D721Med (cell line): ENCODE results near the gene CCDC187.

Experiments used
- DNase-seq: peaks from one replicate; pipeline ENCODE4 v3.0.0; 2011; ENCODE audit warnings: low spot score; ENCODE audit not compliant: insufficient read length
- FAIRE-seq: peaks from 2 replicates; lab custom pipeline; 2011; peaks lifted over from hg19 to GRCh38; lab: Jason Lieb, UNC
- CTCF ChIP-seq: IDR thresholded peaks from 2 replicates; pipeline ENCODE4 v1.5.1; 2012; ENCODE audit warnings: mild to moderate bottlenecking, control low read depth; ENCODE audit not compliant: insufficient read depth; ENCODE audit errors: missing control alignments

CCDC187 gene

GRCh38 chr9:136264441-136265405 is 39.2 kb downstream of the CCDC187 start:
- DNase-seq (no peak), FAIRE-seq (no peak)
- no peak for TF ChIP-seq CTCF

DNA sequence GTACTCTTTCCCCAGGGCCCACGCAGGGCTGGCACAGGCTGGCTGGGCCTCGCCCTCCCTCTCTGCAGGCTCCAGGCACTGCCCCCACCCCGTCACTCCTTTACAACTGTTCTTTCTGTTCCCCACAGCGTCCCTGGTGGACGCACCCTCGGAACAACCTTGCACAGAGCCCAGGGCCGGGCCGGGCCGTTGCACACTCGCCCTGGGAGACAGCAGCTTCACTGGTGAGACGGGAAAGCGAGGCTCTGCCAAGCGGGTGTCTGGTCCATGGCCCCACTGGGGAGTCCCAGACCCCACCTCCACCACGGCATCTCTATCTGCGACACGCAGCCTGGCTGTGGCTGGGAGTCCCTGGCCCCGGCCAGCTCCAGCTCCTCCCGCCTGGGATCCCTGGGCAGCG is 39.9 kb downstream of the CCDC187 start:
- TF ChIP-seq CTCF, result no peak
- FAIRE-seq (no peak), DNase-seq (no peak)

GRCh38 chr9:136262671-136263178 is 41.2 kb downstream of the CCDC187 start:
- DNase-seq (no peak), FAIRE-seq (no peak)
- no peak for TF ChIP-seq CTCF

GRCh38 chr9:136261686-136262430 is 42.0 kb downstream of the CCDC187 start:
- no peak for FAIRE-seq
- DNase-seq, result no peak
- TF ChIP-seq CTCF, result no peak

GRCh38 chr9:136260936-136261472 is 42.9 kb downstream of the CCDC187 start:
- TF ChIP-seq CTCF, result no peak
- FAIRE-seq (no peak), DNase-seq (no peak)

- no peak for TF ChIP-seq CTCF
- no peak for FAIRE-seq
Measured at GRCh38 chr9:136260521-136260920, 43.4 kb downstream of the CCDC187 start.

More at GRCh38 chr9:136260521-136260920, 43.4 kb downstream of the CCDC187 start:
- no peak for DNase-seq
